AG04450 (cell line): ENCODE data around the gene OR2AK2. TPM values are rescaled to one million over a fixed set of nuclear protein-coding genes. Genes with fewer than 3 reads are reported as not detected.
"Not testable (repeated sequence)": the region's sequence is repeated elsewhere in the genome, so short reads cannot be mapped to it uniquely, and the experiment has no call there.

ENCODE experiments used
- CTCF ChIA-PET: fragments of 300-600, 350-600 bp; formaldehyde crosslinking; extraction: SDS; loops from one replicate; lab custom pipeline; 2022; ENCODE audit warnings: antibody characterized with exemption, inconsistent platforms; lab: Charles Lee
- POLR2A ChIA-PET: fragments of 350-600 bp; formaldehyde crosslinking; extraction: SDS; loops from one replicate; lab custom pipeline; 2021; ENCODE audit warnings: antibody characterized with exemption, inconsistent platforms; lab: Yijun Ruan, JAX
- DNase-seq: peaks from one replicate; pipeline ENCODE4 v3.0.0-alpha.2; 2011; ENCODE audit warnings: low read depth, low spot score
- H3K27ac ChIP-seq: one replicate; pipeline ENCODE4 v1.5.1; 2012; ENCODE audit warnings: low read depth, low read length, control low read depth
- H3K27me3 ChIP-seq: one replicate; pipeline ENCODE4 v1.6.0; 2012; ENCODE audit warnings: low read length; ENCODE audit not compliant: control insufficient read depth, insufficient read depth
- H3K4me3 ChIP-seq: 2 replicates; pipeline ENCODE4 v1.5.1; 2011; ENCODE audit warnings: mild to moderate bottlenecking, low read depth, low read length, control low read depth
- H3K9me3 ChIP-seq: 2 replicates; pipeline ENCODE4 v1.5.1; 2012; ENCODE audit warnings: low read length; ENCODE audit not compliant: control insufficient read depth, insufficient read depth
- CTCF ChIP-seq: IDR thresholded peaks from 2 replicates; pipeline ENCODE4 v1.5.1; 2011; ENCODE audit warnings: low read depth, low read length, control low read depth, inconsistent platforms
- polyA plus RNA-seq: library from polyadenylated mRNA; depleted of rRNA; stranded (reverse); fragments of >200 nt; gene quantifications from 2 replicates; pipeline ENCODE4 v1.2.3, GENCODE V29; 2011

The OR2AK2 gene
- polyA plus RNA-seq, 1 experiment = not detected

GRCh38 chr1:247935781-247936180 is 29.3 kb upstream of the OR2AK2 start:
- H3K9me3 ChIP-seq = peaks cover 24% of the 10 kb centered on the region
- ChIA-PET POLR2A (no interaction called here), CTCF (no interaction called here)
- H3K27ac ChIP-seq = no peak overlapping the region
- no peak for TF ChIP-seq CTCF
- no peak for DNase-seq
- no peaks in the 10 kb centered on the region for H3K27me3 ChIP-seq
- no peak overlapping the region for H3K4me3 ChIP-seq

- DNase-seq = no peak
- TF ChIP-seq CTCF = no peak
- ChIA-PET POLR2A (no interaction called here), CTCF (no interaction called here)
- H3K27me3 ChIP-seq = no peaks in the 10 kb centered on the region
- H3K9me3 ChIP-seq = peaks cover 24% of the 10 kb centered on the region
- no peak overlapping the region for H3K4me3 ChIP-seq
- no peak overlapping the region for H3K27ac ChIP-seq
Observed at GRCh38 chr1:247936415-247936814, 28.6 kb upstream of the OR2AK2 start.

- POLR2A ChIA-PET, CTCF ChIA-PET, DNase-seq, H3K4me3 ChIP-seq, H3K27me3 ChIP-seq, H3K27ac ChIP-seq: not testable (repeated sequence)
- H3K9me3 ChIP-seq = peaks cover 24% of the 10 kb centered on the region
Observed at GRCh38 chr1:247936965-247937734, 27.9 kb upstream of the OR2AK2 start.

GRCh38 chr1:247942624-247943023 is 22.4 kb upstream of the OR2AK2 start:
- ChIA-PET CTCF (no interaction called here), POLR2A (no interaction called here)
- TF ChIP-seq CTCF = no peak

GRCh38 chr1:247948558-247948957 is 16.5 kb upstream of the OR2AK2 start, which contains the start of gene OR2L8:
TSS of gene OR2L8 (plus strand) at chr1:247948858. CDS start at chr1:247948858, 0 bp downstream.
- Histone ChIP-seq H3K27me3 (no peaks in the 10 kb centered on the region), H3K4me3 (no peak within 1 kb of the TSS), H3K27ac (no peak within 1 kb of the TSS), H3K9me3 (peaks cover 2% of the 10 kb centered on the region; the same call in 1 of the 2 replicates)
- no peak for TF ChIP-seq CTCF
- CTCF ChIA-PET = no interaction called here
- POLR2A ChIA-PET = no interaction called here
- no peak for DNase-seq

More at GRCh38 chr1:247942624-247943023, 22.4 kb upstream of the OR2AK2 start:
- no peak for DNase-seq
- Histone ChIP-seq H3K27ac (no peak overlapping the region), H3K27me3 (no peaks in the 10 kb centered on the region), H3K4me3 (no peak overlapping the region), H3K9me3 (peaks cover 2% of the 10 kb centered on the region)
